Neural progenitor cell (in vitro differentiated cells): ENCODE measurements around the gene GALNTL6. TPM values are rescaled to one million over a fixed set of nuclear protein-coding genes. Genes with fewer than 3 reads are reported as not detected.

Experiments used
- DNase-seq: peaks from one replicate; pipeline ENCODE4 v3.0.0-alpha.2; 2016; ENCODE audit warnings: low spot score
- H2AFZ ChIP-seq: fragments of 200-600 bp; sonication (generic); replicated peaks from 2 replicates; pipeline ENCODE4 v1.6.1; 2016; ENCODE audit warnings: antibody characterized with exemption
- H3F3A ChIP-seq: fragments of 200-600 bp; sonication (generic); 2 replicates; pipeline ENCODE4 v1.6.1; 2016; ENCODE audit warnings: antibody characterized with exemption, low read depth
- H3K27ac ChIP-seq: fragments of 200-600 bp; sonication (generic); 2 replicates; pipeline ENCODE4 v1.5.1; 2016; ENCODE audit warnings: mild to moderate bottlenecking
- H3K27me3 ChIP-seq: fragments of 200-600 bp; sonication (generic); 2 replicates; pipeline ENCODE4 v1.6.1; 2016; ENCODE audit warnings: mild to moderate bottlenecking, moderate library complexity
- H3K36me3 ChIP-seq: fragments of 200-600 bp; sonication (generic); 2 replicates; pipeline ENCODE4 v1.5.1; 2016
- H3K4me1 ChIP-seq: fragments of 200-600 bp; sonication (generic); 2 replicates; pipeline ENCODE4 v1.6.1; 2016; ENCODE audit warnings: mixed run types
- H3K4me2 ChIP-seq: fragments of 200-600 bp; sonication (generic); 2 replicates; pipeline ENCODE4 v1.6.1; 2016
- H3K4me3 ChIP-seq: fragments of 200-600 bp; sonication (generic); 2 replicates; pipeline ENCODE4 v1.5.1; 2016
- H3K79me2 ChIP-seq: fragments of 200-600 bp; sonication (generic); 2 replicates; pipeline ENCODE4 v1.6.1; 2016; ENCODE audit warnings: low read depth
- H3K9ac ChIP-seq: fragments of 200-600 bp; sonication (generic); 2 replicates; pipeline ENCODE4 v1.6.1; 2016
- H3K9me3 ChIP-seq: fragments of 200-600 bp; sonication (generic); 2 replicates; pipeline ENCODE4 v1.5.1; 2016; ENCODE audit warnings: low read depth
- H4K20me1 ChIP-seq: fragments of 200-600 bp; sonication (generic); 2 replicates; pipeline ENCODE4 v1.6.1; 2016; ENCODE audit warnings: low read depth
- H3K27ac Mint-ChIP-seq: 3 replicates; pipeline ENCODE4 v1.8.0; 2021; ENCODE audit warnings: mixed read lengths
- H3K27me3 Mint-ChIP-seq: 2 replicates; pipeline ENCODE4 v1.8.0; 2022; ENCODE audit warnings: low read depth, mild to moderate bottlenecking, inconsistent platforms, moderate library complexity, mixed read lengths; ENCODE audit not compliant: insufficient read depth
- H3K36me3 Mint-ChIP-seq: 3 replicates; pipeline ENCODE4 v1.8.0; 2021; ENCODE audit warnings: mixed read lengths
- H3K4me1 Mint-ChIP-seq: 3 replicates; pipeline ENCODE4 v1.8.0; 2021; ENCODE audit warnings: mixed read lengths
- H3K4me3 Mint-ChIP-seq: 3 replicates; pipeline ENCODE4 v1.8.0; 2021; ENCODE audit warnings: mild to moderate bottlenecking, moderate library complexity, mixed read lengths
- H3K9me3 Mint-ChIP-seq: 3 replicates; pipeline ENCODE4 v1.8.0; 2020; ENCODE audit warnings: mixed read lengths
- EZH2 ChIP-seq: fragments of 200-600 bp; sonication (generic); IDR thresholded peaks from 2 replicates; pipeline ENCODE4 v1.6.1; 2017; ENCODE audit warnings: antibody characterized with exemption, mild to moderate bottlenecking, moderate library complexity
- EZH2phosphoT487 ChIP-seq: fragments of 200-600 bp; sonication (generic); IDR thresholded peaks from 2 replicates; pipeline ENCODE4 v1.6.1; 2017; ENCODE audit warnings: antibody characterized with exemption
- total RNA-seq: library from RNA; depleted of rRNA; stranded (reverse); fragments of >200 nt; gene quantifications from 2 replicates; pipeline ENCODE4 v1.2.3, GENCODE V29; 2015; ENCODE audit warnings: low replicate concordance
- TF ChIP-seq, protein P1 (sequence below): fragments of 200-600 bp; sonication (generic); IDR thresholded peaks from 2 replicates; pipeline ENCODE4 v1.5.1; 2017; ENCODE audit warnings: antibody characterized with exemption, mild to moderate bottlenecking

Gene GALNTL6
- total RNA-seq, 1 donor from 2014 or later = 0.15 TPM

DNA sequence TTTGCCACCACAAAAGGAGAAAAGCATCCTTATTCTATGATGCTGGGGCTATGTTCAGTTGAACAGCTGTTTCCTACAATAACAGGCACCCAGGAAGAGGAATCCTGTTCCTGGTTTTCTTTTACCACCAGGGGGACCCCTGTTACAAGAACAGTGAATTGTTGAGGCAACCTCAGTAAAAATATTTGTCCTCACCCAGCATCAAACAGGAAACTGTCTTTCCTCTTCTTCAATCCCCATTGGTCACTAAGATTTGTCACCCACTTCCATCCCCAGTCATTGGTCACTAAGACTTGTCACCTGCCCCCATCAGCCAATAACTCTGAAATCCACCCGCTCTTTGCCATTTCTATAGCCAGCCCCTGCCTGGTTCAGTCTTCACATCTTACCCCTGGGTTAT lies 1211.9 kb downstream of the GALNTL6 start:
- Histone ChIP-seq H3K9me3 (no peaks in the 10 kb centered on the region), H3K27me3 (no peaks in the 10 kb centered on the region), H3F3A (no peaks in the 10 kb centered on the region), H4K20me1 (no peaks in the 10 kb centered on the region), H3K4me1 (peaks cover 11% of the 10 kb centered on the region), H3K9ac (no peak overlapping the region), H3K79me2 (no peaks in the 10 kb centered on the region), H3K36me3 (no peaks in the 10 kb centered on the region), H3K27ac (no peak overlapping the region), H3K4me3 (no peak overlapping the region), H2AFZ (peak overlapping the region; percentile 84), H3K4me2 (no peak overlapping the region)
- TF ChIP-seq EZH2 = no peak
- TF ChIP-seq, protein P1, sequence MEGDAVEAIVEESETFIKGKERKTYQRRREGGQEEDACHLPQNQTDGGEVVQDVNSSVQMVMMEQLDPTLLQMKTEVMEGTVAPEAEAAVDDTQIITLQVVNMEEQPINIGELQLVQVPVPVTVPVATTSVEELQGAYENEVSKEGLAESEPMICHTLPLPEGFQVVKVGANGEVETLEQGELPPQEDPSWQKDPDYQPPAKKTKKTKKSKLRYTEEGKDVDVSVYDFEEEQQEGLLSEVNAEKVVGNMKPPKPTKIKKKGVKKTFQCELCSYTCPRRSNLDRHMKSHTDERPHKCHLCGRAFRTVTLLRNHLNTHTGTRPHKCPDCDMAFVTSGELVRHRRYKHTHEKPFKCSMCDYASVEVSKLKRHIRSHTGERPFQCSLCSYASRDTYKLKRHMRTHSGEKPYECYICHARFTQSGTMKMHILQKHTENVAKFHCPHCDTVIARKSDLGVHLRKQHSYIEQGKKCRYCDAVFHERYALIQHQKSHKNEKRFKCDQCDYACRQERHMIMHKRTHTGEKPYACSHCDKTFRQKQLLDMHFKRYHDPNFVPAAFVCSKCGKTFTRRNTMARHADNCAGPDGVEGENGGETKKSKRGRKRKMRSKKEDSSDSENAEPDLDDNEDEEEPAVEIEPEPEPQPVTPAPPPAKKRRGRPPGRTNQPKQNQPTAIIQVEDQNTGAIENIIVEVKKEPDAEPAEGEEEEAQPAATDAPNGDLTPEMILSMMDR = peak; percentile 84
- no peaks in the 10 kb centered on the region for H3K36me3 Mint-ChIP-seq
- H3K4me1 Mint-ChIP-seq = no peaks in the 10 kb centered on the region
- no peaks in the 10 kb centered on the region for H3K9me3 Mint-ChIP-seq
- H3K27ac Mint-ChIP-seq = no peak overlapping the region
- DNase-seq = peak; percentile 82
- no peak overlapping the region for H3K4me3 Mint-ChIP-seq
- H3K27me3 Mint-ChIP-seq = no peaks in the 10 kb centered on the region

- H3F3A ChIP-seq = peaks cover 28% of the 10 kb centered on the region
- no peaks in the 10 kb centered on the region for H4K20me1 ChIP-seq
- no peaks in the 10 kb centered on the region for H3K9me3 ChIP-seq
- Mint-ChIP-seq H3K27ac (no peak overlapping the region), H3K36me3 (no peaks in the 10 kb centered on the region), H3K4me3 (no peak overlapping the region), H3K27me3 (peaks cover 3% of the 10 kb centered on the region), H3K4me1 (peaks cover 25% of the 10 kb centered on the region), H3K9me3 (peaks cover 7% of the 10 kb centered on the region)
- H3K9ac ChIP-seq = no peak overlapping the region
- no peak overlapping the region for H3K4me3 ChIP-seq
- TF ChIP-seq, protein P1 = no peak
- TF ChIP-seq EZH2phosphoT487 (no peak), EZH2 (no peak)
- H3K4me1 ChIP-seq = peaks cover 45% of the 10 kb centered on the region
- H3K36me3 ChIP-seq = no peaks in the 10 kb centered on the region
- DNase-seq = no peak
- no peak overlapping the region for H2AFZ ChIP-seq
- peak overlapping the region; percentile 55 for H3K4me2 ChIP-seq
- H3K27me3 ChIP-seq = no peaks in the 10 kb centered on the region
- H3K27ac ChIP-seq = no peak overlapping the region
- no peaks in the 10 kb centered on the region for H3K79me2 ChIP-seq
Measured at GRCh38 chr4:173037242-173037641, 1224.0 kb downstream of the GALNTL6 start.

DNA sequence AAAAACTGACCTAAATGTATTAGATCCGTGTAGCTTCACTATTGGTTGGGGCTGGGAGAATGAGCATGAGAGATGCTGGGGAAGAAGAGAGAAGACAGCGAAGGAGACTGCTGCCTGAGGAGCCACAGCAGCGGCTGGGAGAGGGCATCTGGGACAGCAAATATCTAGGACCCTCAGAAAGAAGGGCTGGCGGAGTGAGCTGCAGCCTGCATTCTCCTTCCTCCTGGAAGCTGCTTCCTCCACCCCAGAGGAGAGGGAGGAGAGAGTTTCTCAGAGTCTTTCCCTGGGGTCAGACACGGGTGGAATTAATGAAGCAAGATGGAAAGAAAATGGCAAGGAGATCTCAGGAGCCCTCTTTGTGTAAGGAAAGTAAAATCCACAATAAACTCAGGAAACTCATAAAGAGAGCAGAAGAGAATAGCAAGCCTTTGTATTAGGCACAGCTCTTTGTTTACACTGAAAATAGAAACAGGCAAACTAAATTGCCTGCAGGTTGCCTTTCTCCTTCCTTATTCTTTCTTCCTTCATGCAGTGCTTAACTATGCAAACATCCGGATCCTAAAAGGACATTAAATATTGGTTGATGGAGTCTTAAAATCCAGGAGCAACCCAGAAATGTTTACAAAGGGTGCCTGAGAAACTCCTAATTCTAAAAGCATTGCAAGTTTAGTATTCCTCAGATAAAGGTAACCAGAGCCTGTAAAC lies 1225.1 kb downstream of the GALNTL6 start:
- Mint-ChIP-seq H3K27ac (peak overlapping the region; percentile 78), H3K36me3 (no peaks in the 10 kb centered on the region), H3K9me3 (peaks cover 14% of the 10 kb centered on the region), H3K27me3 (peaks cover 3% of the 10 kb centered on the region), H3K4me1 (peaks cover 25% of the 10 kb centered on the region), H3K4me3 (no peak overlapping the region)
- Histone ChIP-seq H3K4me3 (peak overlapping the region; percentile 6), H3K4me1 (peaks cover 45% of the 10 kb centered on the region), H3K9ac (no peak overlapping the region), H3K79me2 (no peaks in the 10 kb centered on the region), H3K27me3 (no peaks in the 10 kb centered on the region), H3K4me2 (peak overlapping the region; percentile 55), H3K36me3 (no peaks in the 10 kb centered on the region), H2AFZ (peak overlapping the region; percentile 73), H3K9me3 (no peaks in the 10 kb centered on the region), H4K20me1 (no peaks in the 10 kb centered on the region), H3F3A (peaks cover 28% of the 10 kb centered on the region), H3K27ac (peak overlapping the region; percentile 73)
- TF ChIP-seq EZH2phosphoT487 (no peak), EZH2 (no peak)
- TF ChIP-seq, protein P1 = no peak
- DNase-seq = peak; percentile 33
